ENCODE measurements around the gene CREBL2. TPM values are rescaled to one million over a fixed set of nuclear protein-coding genes. Genes with fewer than 3 reads are reported as not detected.
"Not testable (repeated sequence)": the region's sequence is repeated elsewhere in the genome, so short reads cannot be mapped to it uniquely, and the experiment has no call there.

Gene CREBL2
- total RNA-seq, 2 experiments from 2014 or later, result 21.4 to 23.3 TPM

DNA sequence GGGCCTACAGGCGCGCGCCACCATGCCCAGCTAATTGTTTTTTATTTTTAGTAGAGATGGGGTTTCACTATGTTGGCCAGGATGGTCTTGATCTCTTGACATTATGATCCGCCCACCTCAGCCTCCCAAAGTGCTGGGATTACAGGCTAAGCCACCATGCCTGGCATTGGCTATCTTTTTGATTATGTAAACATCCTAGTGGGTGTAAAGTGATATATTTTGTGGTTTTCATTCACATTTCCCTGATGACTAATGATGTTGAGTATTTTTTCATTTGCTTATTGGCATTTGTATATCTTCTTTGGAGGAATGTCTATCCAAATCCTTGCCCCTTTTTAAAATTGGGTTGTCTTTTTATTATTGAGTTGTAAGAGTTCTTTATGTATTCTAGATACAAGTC lies 16.3 kb downstream of the CREBL2 start:
- POLR2A ChIA-PET, result interaction anchor here (0.6 kb wide), 1 partner anchor 56 kb away, joined by 3 read pairs; no protein-coding TSS in a partner anchor
- Mint-ChIP-seq H3K27me3 (no peaks in the 10 kb centered on the region), H3K4me1 (peaks cover 17% of the 10 kb centered on the region), H3K9me3 (peaks cover 7% of the 10 kb centered on the region), H3K36me3 (peaks cover 34% of the 10 kb centered on the region), H3K4me3 (no peak overlapping the region), H3K27ac (no peak overlapping the region)
- no peak for ATAC-seq (ENCODE audit: low read depth)
- no peak for DNase-seq

DNA sequence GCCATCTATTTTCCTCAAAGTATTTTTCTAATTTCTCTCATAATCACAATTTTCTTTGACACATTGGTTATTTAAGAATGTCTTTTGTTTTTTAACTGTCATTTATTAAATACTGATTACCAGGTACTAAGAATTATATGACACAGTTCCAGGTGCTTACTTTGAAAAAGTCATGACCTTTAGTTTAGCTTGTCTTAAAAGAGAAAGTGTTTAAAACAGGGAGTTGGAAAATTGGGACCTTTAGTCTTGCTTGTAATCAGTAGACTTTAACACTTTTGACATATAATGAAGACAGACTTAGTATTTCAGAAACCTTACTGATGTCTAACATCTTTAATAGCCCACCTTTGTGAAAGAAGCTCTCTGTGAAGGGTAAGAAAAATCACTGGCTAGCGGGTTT lies 19.2 kb downstream of the CREBL2 start:
- H3K27me3 Mint-ChIP-seq, result no peaks in the 10 kb centered on the region
- H3K4me3 Mint-ChIP-seq, result no peak overlapping the region
- ATAC-seq (ENCODE audit: low read depth) (no peak), DNase-seq (no peak)
- H3K27ac Mint-ChIP-seq, result no peak overlapping the region
- POLR2A ChIA-PET, result no interaction called here
- H3K4me1 Mint-ChIP-seq, result peaks cover 11% of the 10 kb centered on the region
- peaks cover 5% of the 10 kb centered on the region for H3K9me3 Mint-ChIP-seq
- H3K36me3 Mint-ChIP-seq, result peaks cover 30% of the 10 kb centered on the region

DNA sequence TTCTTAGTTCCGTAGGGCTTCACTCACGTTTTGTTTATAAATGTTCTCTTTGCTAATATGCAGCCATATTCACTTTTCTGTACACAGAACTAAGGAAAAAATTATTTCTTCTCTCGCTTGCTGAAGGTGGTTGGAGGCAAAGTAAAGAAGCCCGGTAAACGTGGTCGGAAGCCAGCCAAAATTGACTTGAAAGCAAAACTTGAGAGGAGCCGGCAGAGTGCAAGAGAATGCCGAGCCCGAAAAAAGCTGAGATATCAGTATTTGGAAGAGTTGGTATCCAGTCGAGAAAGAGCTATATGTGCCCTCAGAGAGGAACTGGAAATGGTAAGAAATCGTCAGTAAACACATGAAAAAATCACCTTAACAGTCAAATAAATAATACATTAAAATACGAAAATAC lies 24.0 kb downstream of the CREBL2 start:
- Mint-ChIP-seq H3K9me3 (peaks cover 9% of the 10 kb centered on the region), H3K4me1 (peaks cover 5% of the 10 kb centered on the region), H3K27ac (no peak overlapping the region), H3K36me3 (peaks cover 50% of the 10 kb centered on the region), H3K27me3 (no peaks in the 10 kb centered on the region), H3K4me3 (no peak overlapping the region)
- POLR2A ChIA-PET, result interaction anchor here (0.7 kb wide), 1 partner anchor 232 kb away, joined by 5 read pairs; no protein-coding TSS in a partner anchor
- ATAC-seq (ENCODE audit: low read depth), result no peak
- DNase-seq, result no peak

DNA sequence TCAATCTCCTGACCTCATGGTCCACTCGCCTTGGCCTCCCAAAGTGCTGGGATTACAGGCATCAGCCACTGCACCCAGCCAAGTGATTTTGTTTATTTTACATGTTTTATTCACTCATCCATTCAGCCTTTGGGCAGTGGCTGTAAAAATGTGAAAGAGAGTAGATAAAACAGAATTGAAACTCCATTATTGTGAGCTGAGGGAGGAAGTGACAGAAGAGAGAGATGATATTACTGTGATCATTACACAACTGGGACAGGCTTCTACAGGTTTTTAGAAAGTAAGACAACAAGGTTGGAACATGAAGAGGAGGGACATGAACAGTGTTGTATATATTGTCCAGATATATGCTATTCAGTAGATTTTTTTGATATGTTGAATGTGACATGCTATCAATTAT lies 25.0 kb downstream of the CREBL2 start:
- POLR2A ChIA-PET, result no interaction called here
- ATAC-seq (ENCODE audit: low read depth) (no peak), DNase-seq (no peak)
- H3K27me3 Mint-ChIP-seq, result no peaks in the 10 kb centered on the region
- H3K4me3 Mint-ChIP-seq, result no peak overlapping the region
- H3K36me3 Mint-ChIP-seq, result peaks cover 48% of the 10 kb centered on the region
- H3K9me3 Mint-ChIP-seq, result peaks cover 10% of the 10 kb centered on the region
- peaks cover 2% of the 10 kb centered on the region for H3K4me1 Mint-ChIP-seq
- no peak overlapping the region for H3K27ac Mint-ChIP-seq

DNA sequence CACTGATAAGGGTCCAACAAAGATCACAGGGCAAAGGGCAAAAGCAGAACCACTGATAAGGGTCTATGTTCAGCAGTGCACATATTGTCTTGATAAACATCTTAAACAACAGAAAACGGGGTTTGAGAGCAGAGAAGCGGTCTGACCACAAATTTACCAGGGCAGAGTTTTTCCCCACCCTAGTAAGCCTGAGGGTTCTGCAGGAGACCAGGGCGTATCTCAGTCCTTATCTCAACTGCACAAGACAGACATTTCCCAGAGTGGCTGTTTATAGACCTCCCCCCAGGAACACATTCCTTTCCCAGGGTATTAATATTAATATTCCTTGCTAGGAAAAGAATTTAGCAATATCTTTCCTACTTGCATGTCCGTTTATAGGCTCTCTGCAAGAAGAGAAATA lies 28.3 kb downstream of the CREBL2 start:
- H3K27me3 Mint-ChIP-seq; POLR2A ChIA-PET; H3K4me1 Mint-ChIP-seq; DNase-seq; H3K9me3 Mint-ChIP-seq; H3K27ac Mint-ChIP-seq; H3K4me3 Mint-ChIP-seq; ATAC-seq (ENCODE audit: low read depth): not testable (repeated sequence)
- H3K36me3 Mint-ChIP-seq, result peaks cover 64% of the 10 kb centered on the region

DNA sequence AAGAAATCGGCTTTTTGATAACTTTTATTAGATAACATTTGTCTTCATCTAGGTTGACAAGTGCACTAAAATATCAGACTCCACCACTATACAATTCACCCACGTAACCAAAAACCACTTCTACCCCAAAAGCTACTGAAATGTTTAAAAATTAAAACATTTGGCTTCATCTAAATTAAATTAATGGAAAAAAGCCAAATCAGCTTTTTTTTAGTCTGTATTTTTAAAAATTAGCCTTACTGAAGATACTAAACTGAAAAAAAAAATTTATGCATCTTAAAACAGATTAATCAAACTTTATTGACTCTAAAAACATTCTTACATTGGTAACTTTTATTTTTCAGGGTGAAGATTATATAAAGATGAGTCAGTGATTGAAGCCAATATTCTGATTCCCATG lies 30.0 kb downstream of the CREBL2 start:
- H3K36me3 Mint-ChIP-seq, result peaks cover 64% of the 10 kb centered on the region
- peaks cover under 1% of the 10 kb centered on the region for H3K4me1 Mint-ChIP-seq
- peaks cover 10% of the 10 kb centered on the region for H3K9me3 Mint-ChIP-seq
- no peaks in the 10 kb centered on the region for H3K27me3 Mint-ChIP-seq
- DNase-seq (no peak), ATAC-seq (ENCODE audit: low read depth) (no peak)
- H3K4me3 Mint-ChIP-seq, result no peak overlapping the region
- POLR2A ChIA-PET, result no interaction called here
- no peak overlapping the region for H3K27ac Mint-ChIP-seq

GRCh38 chr12:12642916-12643315 lies 31.2 kb downstream of the CREBL2 start:
- peaks cover 64% of the 10 kb centered on the region for H3K36me3 Mint-ChIP-seq
- no peak overlapping the region for H3K4me3 Mint-ChIP-seq
- ATAC-seq (ENCODE audit: low read depth) (no peak), DNase-seq (no peak)
- POLR2A ChIA-PET, result interaction anchor here (0.6 kb wide), 1 partner anchor 22 kb away, joined by 6 read pairs; no protein-coding TSS in a partner anchor
- no peaks in the 10 kb centered on the region for H3K4me1 Mint-ChIP-seq
- no peaks in the 10 kb centered on the region for H3K27me3 Mint-ChIP-seq
- H3K9me3 Mint-ChIP-seq, result peaks cover 20% of the 10 kb centered on the region
- H3K27ac Mint-ChIP-seq, result no peak overlapping the region

DNA sequence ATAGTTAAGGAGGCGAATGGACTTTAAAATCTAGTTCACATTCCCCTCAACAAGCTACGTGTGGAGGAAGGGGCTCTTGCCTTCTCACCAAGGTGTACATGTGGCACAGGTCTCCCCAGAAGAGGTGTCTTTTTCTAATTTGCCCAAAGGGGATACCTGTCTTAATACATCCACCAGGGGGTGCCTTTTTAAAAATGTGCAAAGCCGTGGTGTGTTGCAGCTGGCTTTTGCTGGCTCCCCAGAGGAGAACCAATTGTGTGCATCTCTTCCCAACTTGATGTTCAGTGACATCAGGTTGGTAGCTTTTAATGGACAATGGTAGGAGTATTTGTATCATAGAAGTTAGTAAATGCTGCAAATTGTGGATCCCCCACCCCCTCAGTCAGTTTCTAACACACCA lies 33.8 kb downstream of the CREBL2 start:
- peaks cover 60% of the 10 kb centered on the region for H3K36me3 Mint-ChIP-seq
- no peaks in the 10 kb centered on the region for H3K27me3 Mint-ChIP-seq
- peak; percentile 67 for ATAC-seq (ENCODE audit: low read depth)
- POLR2A ChIA-PET, result interaction anchor here (1.7 kb wide), 1 partner anchor 92 kb away, joined by 5 read pairs; no protein-coding TSS in a partner anchor
- no peak for DNase-seq
- no peak overlapping the region for H3K27ac Mint-ChIP-seq
- H3K4me3 Mint-ChIP-seq, result no peak overlapping the region
- H3K9me3 Mint-ChIP-seq, result peaks cover 25% of the 10 kb centered on the region
- H3K4me1 Mint-ChIP-seq, result no peaks in the 10 kb centered on the region

DNA sequence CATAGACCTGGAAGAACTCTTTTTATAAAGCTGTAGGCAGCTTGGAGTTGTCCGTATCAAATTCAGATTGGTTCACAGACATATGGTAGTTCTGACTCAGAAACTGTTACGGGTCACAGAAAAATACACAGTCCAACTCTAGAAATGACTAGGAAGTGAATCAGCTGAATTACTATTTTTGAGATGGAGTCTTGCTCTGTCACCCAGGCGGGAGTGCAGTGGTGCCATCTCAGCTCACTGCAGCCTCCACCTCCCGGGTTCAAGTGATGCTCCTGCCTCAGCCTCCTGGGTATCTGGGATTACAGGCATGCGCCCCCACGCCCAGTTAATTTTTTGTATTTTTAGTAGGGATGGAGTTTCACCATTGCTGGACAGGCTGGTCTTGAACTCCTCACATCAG lies 34.3 kb downstream of the CREBL2 start:
- not testable (repeated sequence) for H3K4me3 Mint-ChIP-seq; H3K27me3 Mint-ChIP-seq; DNase-seq; ATAC-seq (ENCODE audit: low read depth); H3K27ac Mint-ChIP-seq; H3K4me1 Mint-ChIP-seq
- H3K36me3 Mint-ChIP-seq, result peaks cover 58% of the 10 kb centered on the region
- H3K9me3 Mint-ChIP-seq, result peaks cover 26% of the 10 kb centered on the region
- POLR2A ChIA-PET, result interaction anchor here (0.8 to 1.7 kb wide), 2 partner anchors 83 to 91 kb away, joined by 4 to 5 read pairs; partner anchors contain the start of gene DUSP16

GRCh38 chr12:12646483-12647072 lies 34.9 kb downstream of the CREBL2 start:
- H3K27ac Mint-ChIP-seq, result no peak overlapping the region
- ATAC-seq (ENCODE audit: low read depth), result no peak
- H3K9me3 Mint-ChIP-seq, result peaks cover 26% of the 10 kb centered on the region
- no peak for DNase-seq
- POLR2A ChIA-PET, result interaction anchor here (0.8 to 1.7 kb wide), 2 partner anchors 84 to 91 kb away, joined by 4 to 5 read pairs; partner anchors contain the start of gene DUSP16
- H3K27me3 Mint-ChIP-seq, result no peaks in the 10 kb centered on the region
- H3K36me3 Mint-ChIP-seq, result peaks cover 55% of the 10 kb centered on the region
- no peaks in the 10 kb centered on the region for H3K4me1 Mint-ChIP-seq
- H3K4me3 Mint-ChIP-seq, result no peak overlapping the region

- ATAC-seq (ENCODE audit: low read depth) (no peak), DNase-seq (no peak)
- POLR2A ChIA-PET, result no interaction called here
- Mint-ChIP-seq H3K4me1 (no peaks in the 10 kb centered on the region), H3K9me3 (peaks cover 32% of the 10 kb centered on the region), H3K27ac (no peak overlapping the region), H3K27me3 (no peaks in the 10 kb centered on the region), H3K4me3 (no peak overlapping the region), H3K36me3 (peaks cover 47% of the 10 kb centered on the region)
Measured at GRCh38 chr12:12648284-12648683, 36.6 kb downstream of the CREBL2 start.

- DNase-seq (no peak), ATAC-seq (ENCODE audit: low read depth) (no peak)
- no peak overlapping the region for H3K4me3 Mint-ChIP-seq
- no peaks in the 10 kb centered on the region for H3K27me3 Mint-ChIP-seq
- H3K36me3 Mint-ChIP-seq, result peaks cover 43% of the 10 kb centered on the region
- POLR2A ChIA-PET, result no interaction called here
- H3K9me3 Mint-ChIP-seq, result peaks cover 32% of the 10 kb centered on the region
- no peak overlapping the region for H3K27ac Mint-ChIP-seq
- no peaks in the 10 kb centered on the region for H3K4me1 Mint-ChIP-seq
Measured at GRCh38 chr12:12648951-12649650, 37.4 kb downstream of the CREBL2 start.

DNA sequence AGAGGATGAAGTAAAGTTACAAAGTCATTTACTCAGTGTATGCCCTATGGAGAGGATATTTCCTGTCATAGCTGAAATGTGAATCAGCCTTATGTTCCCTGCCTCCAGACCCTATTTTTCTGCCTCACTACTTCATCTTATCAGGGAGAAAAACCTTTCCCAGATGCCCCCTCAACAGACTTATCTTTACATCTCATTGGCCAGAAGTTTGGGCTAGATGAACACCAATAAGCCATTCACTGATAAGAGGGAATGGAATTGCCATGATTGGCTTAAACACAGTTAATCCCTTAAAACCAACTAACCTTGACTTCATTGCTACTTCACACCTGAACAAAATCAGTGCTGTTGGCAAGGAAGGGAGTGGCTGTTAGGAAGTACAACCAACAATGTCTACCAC lies 40.1 kb downstream of the CREBL2 start:
- H3K4me1 Mint-ChIP-seq, result peaks cover 6% of the 10 kb centered on the region
- H3K27ac Mint-ChIP-seq, result no peak overlapping the region
- DNase-seq, result no peak
- H3K9me3 Mint-ChIP-seq, result peaks cover 31% of the 10 kb centered on the region
- H3K27me3 Mint-ChIP-seq, result no peaks in the 10 kb centered on the region
- H3K36me3 Mint-ChIP-seq, result peaks cover 30% of the 10 kb centered on the region
- no peak for ATAC-seq (ENCODE audit: low read depth)
- POLR2A ChIA-PET, result interaction anchor here (0.6 kb wide), 1 partner anchor 73 kb away, joined by 4 read pairs; no protein-coding TSS in a partner anchor
- H3K4me3 Mint-ChIP-seq, result no peak overlapping the region

GRCh38 chr12:12652704-12653103 lies 41.0 kb downstream of the CREBL2 start:
- DNase-seq; H3K4me1 Mint-ChIP-seq; H3K27me3 Mint-ChIP-seq; H3K4me3 Mint-ChIP-seq; POLR2A ChIA-PET; H3K27ac Mint-ChIP-seq; ATAC-seq (ENCODE audit: low read depth): not testable (repeated sequence)
- peaks cover 24% of the 10 kb centered on the region for H3K9me3 Mint-ChIP-seq
- peaks cover 22% of the 10 kb centered on the region for H3K36me3 Mint-ChIP-seq
